ENCODE results near the gene FXYD5. TPM values are rescaled to one million over a fixed set of nuclear protein-coding genes. Genes with fewer than 3 reads are reported as not detected.

Gene FXYD5
- total RNA-seq, 1 experiment from 2014 or later = 42.6 TPM

- no peak overlapping the region for H3K27ac ChIP-seq
- no peak overlapping the region for H3K4me3 ChIP-seq
- H3K27me3 ChIP-seq (replicated peaks) = peaks cover 21% of the 10 kb centered on the region
- H3K9me3 ChIP-seq (replicated peaks) = 0 out of 2 replicates have a peak, but pooled peaks cover 5% of the 10 kb centered on the region
- no peak for DNase-seq (ENCODE audit: low read depth in 1 of 2, low spot score in 2 of 2)
- no peaks in the 10 kb centered on the region for H3K36me3 ChIP-seq
- H3K4me1 ChIP-seq (replicated peaks) = no peaks in the 10 kb centered on the region
Measured at GRCh38 chr19:35136977-35137702, 17.4 kb upstream of the FXYD5 start.

- Histone ChIP-seq H3K27ac (no peak within 1 kb of the TSS), H3K27me3 (replicated peaks) (peaks cover 28% of the 10 kb centered on the region), H3K4me3 (no peak within 1 kb of the TSS), H3K36me3 (no peaks in the 10 kb centered on the region), H3K4me1 (replicated peaks) (no peaks in the 10 kb centered on the region), H3K9me3 (replicated peaks) (0 out of 2 replicates have a peak, but pooled peaks cover 5% of the 10 kb centered on the region)
- no peak for DNase-seq (ENCODE audit: low read depth in 1 of 2, low spot score in 2 of 2)
Measured at GRCh38 chr19:35138305-35138892, 16.1 kb upstream of the FXYD5 start, which contains the start of gene FXYD1. TSS of gene FXYD1 (plus strand) at chr19:35138824. CDS start at chr19:35140080, 1,256 bp downstream.

- 0 out of 2 replicates have a peak, but pooled peaks cover 5% of the 10 kb centered on the region for H3K9me3 ChIP-seq (replicated peaks)
- DNase-seq (ENCODE audit: low read depth in 1 of 2, low spot score in 2 of 2) = no peak
- H3K4me3 ChIP-seq = no peak overlapping the region
- no peaks in the 10 kb centered on the region for H3K4me1 ChIP-seq (replicated peaks)
- H3K27ac ChIP-seq = no peak overlapping the region
- H3K27me3 ChIP-seq (replicated peaks) = peaks cover 36% of the 10 kb centered on the region
- no peaks in the 10 kb centered on the region for H3K36me3 ChIP-seq
Measured at GRCh38 chr19:35140207-35140961, 14.2 kb upstream of the FXYD5 start.

GRCh38 chr19:35140962-35141836, 13.3 kb upstream of the FXYD5 start:
- H3K27me3 ChIP-seq (replicated peaks) = peaks cover 36% of the 10 kb centered on the region
- H3K4me3 ChIP-seq = no peak overlapping the region
- no peaks in the 10 kb centered on the region for H3K36me3 ChIP-seq
- 0 out of 2 replicates have a peak, but pooled peaks cover 5% of the 10 kb centered on the region for H3K9me3 ChIP-seq (replicated peaks)
- H3K27ac ChIP-seq = no peak overlapping the region
- peak; percentile 21 to 86 for DNase-seq (ENCODE audit: low read depth in 1 of 2, low spot score in 2 of 2)
- no peaks in the 10 kb centered on the region for H3K4me1 ChIP-seq (replicated peaks)

- Histone ChIP-seq H3K4me3 (no peak overlapping the region), H3K9me3 (replicated peaks) (0 out of 2 replicates have a peak, but pooled peaks cover 5% of the 10 kb centered on the region), H3K27me3 (replicated peaks) (peaks cover 33% of the 10 kb centered on the region), H3K4me1 (replicated peaks) (no peaks in the 10 kb centered on the region), H3K27ac (no peak overlapping the region), H3K36me3 (no peaks in the 10 kb centered on the region)
- DNase-seq (ENCODE audit: low read depth in 1 of 2, low spot score in 2 of 2) = no peak
Measured at GRCh38 chr19:35141837-35142605, 12.5 kb upstream of the FXYD5 start.

GRCh38 chr19:35142606-35143230, 11.8 kb upstream of the FXYD5 start:
- H3K27ac ChIP-seq = no peak overlapping the region
- no peak overlapping the region for H3K4me3 ChIP-seq
- no peaks in the 10 kb centered on the region for H3K4me1 ChIP-seq (replicated peaks)
- H3K36me3 ChIP-seq = no peaks in the 10 kb centered on the region
- 0 out of 2 replicates have a peak, but pooled peaks cover 5% of the 10 kb centered on the region for H3K9me3 ChIP-seq (replicated peaks)
- no peak for DNase-seq (ENCODE audit: low read depth in 1 of 2, low spot score in 2 of 2)
- peaks cover 26% of the 10 kb centered on the region for H3K27me3 ChIP-seq (replicated peaks)

- H3K27me3 ChIP-seq (replicated peaks) = peaks cover 23% of the 10 kb centered on the region; the same call in 1 of the 2 replicates
- no peak for DNase-seq (ENCODE audit: low read depth in 1 of 2, low spot score in 2 of 2)
- no peaks in the 10 kb centered on the region for H3K36me3 ChIP-seq
- no peak within 1 kb of the TSS for H3K4me3 ChIP-seq
- no peaks in the 10 kb centered on the region for H3K4me1 ChIP-seq (replicated peaks)
- no peak within 1 kb of the TSS for H3K27ac ChIP-seq
- H3K9me3 ChIP-seq (replicated peaks) = 0 out of 2 replicates have a peak, but pooled peaks cover 5% of the 10 kb centered on the region
Measured at GRCh38 chr19:35143231-35143715, 11.3 kb upstream of the FXYD5 start, which contains the start of gene FXYD7. TSS of gene FXYD7 (plus strand) at chr19:35143255. CDS start at chr19:35143334, 79 bp downstream.

GRCh38 chr19:35143818-35144217, 10.7 kb upstream of the FXYD5 start:
- Histone ChIP-seq H3K36me3 (no peaks in the 10 kb centered on the region), H3K4me1 (replicated peaks) (no peaks in the 10 kb centered on the region), H3K9me3 (replicated peaks) (0 out of 2 replicates have a peak, but pooled peaks cover 5% of the 10 kb centered on the region), H3K4me3 (no peak overlapping the region), H3K27ac (no peak overlapping the region), H3K27me3 (replicated peaks) (peaks cover 23% of the 10 kb centered on the region; the same call in 1 of the 2 replicates)
- DNase-seq (ENCODE audit: low read depth in 1 of 2, low spot score in 2 of 2) = no peak

- Histone ChIP-seq H3K36me3 (no peaks in the 10 kb centered on the region), H3K27me3 (replicated peaks) (peaks cover 23% of the 10 kb centered on the region; the same call in 1 of the 2 replicates), H3K4me3 (no peak overlapping the region), H3K9me3 (replicated peaks) (0 out of 2 replicates have a peak, but pooled peaks cover 5% of the 10 kb centered on the region), H3K27ac (no peak overlapping the region), H3K4me1 (replicated peaks) (no peaks in the 10 kb centered on the region)
- DNase-seq (ENCODE audit: low read depth in 1 of 2, low spot score in 2 of 2) = no peak
Measured at GRCh38 chr19:35144259-35144599, 10.3 kb upstream of the FXYD5 start.

- Histone ChIP-seq H3K4me3 (no peak overlapping the region), H3K27ac (no peak overlapping the region), H3K27me3 (replicated peaks) (peaks cover 23% of the 10 kb centered on the region; the same call in 1 of the 2 replicates), H3K36me3 (no peaks in the 10 kb centered on the region), H3K4me1 (replicated peaks) (no peaks in the 10 kb centered on the region), H3K9me3 (replicated peaks) (0 out of 2 replicates have a peak, but pooled peaks cover 5% of the 10 kb centered on the region)
- DNase-seq (ENCODE audit: low read depth in 1 of 2, low spot score in 2 of 2) = peak in 1 of 2 experiments; percentile 60
Measured at GRCh38 chr19:35144600-35145436, 9.7 kb upstream of the FXYD5 start.

- no peak overlapping the region for H3K27ac ChIP-seq
- H3K4me3 ChIP-seq = no peak overlapping the region
- H3K27me3 ChIP-seq (replicated peaks) = peaks cover 18% of the 10 kb centered on the region; the same call in 1 of the 2 replicates
- no peak for DNase-seq (ENCODE audit: low read depth in 1 of 2, low spot score in 2 of 2)
- no peaks in the 10 kb centered on the region for H3K36me3 ChIP-seq
- H3K4me1 ChIP-seq (replicated peaks) = no peaks in the 10 kb centered on the region
- H3K9me3 ChIP-seq (replicated peaks) = no peaks in the 10 kb centered on the region
Measured at GRCh38 chr19:35146746-35147459, 7.6 kb upstream of the FXYD5 start.

Data from SJSA1 (cell line).